NCI-H1105 treated with DMSO at 0.1 percent for 48 hours (cell line): ENCODE measurements around the gene DNPH1.

Experiments used
- DNase-seq: peaks from one replicate; lab custom pipeline; 2025; lab: John Stamatoyannopoulos, UW

The DNPH1 gene

GRCh38 chr6:43243664-43244321 is 14.5 kb upstream of the DNPH1 start:
- no peak for DNase-seq

GRCh38 chr6:43242908-43243663 is 13.8 kb upstream of the DNPH1 start, which contains the start of gene TTBK1:
TTBK1 (plus strand) TSS chr6:43243481; CDS start chr6:43246661, 3,180 bp downstream.
- DNase-seq = peak; percentile 52

GRCh38 chr6:43241446-43241845 is 12.2 kb upstream of the DNPH1 start:
- no peak for DNase-seq

DNA sequence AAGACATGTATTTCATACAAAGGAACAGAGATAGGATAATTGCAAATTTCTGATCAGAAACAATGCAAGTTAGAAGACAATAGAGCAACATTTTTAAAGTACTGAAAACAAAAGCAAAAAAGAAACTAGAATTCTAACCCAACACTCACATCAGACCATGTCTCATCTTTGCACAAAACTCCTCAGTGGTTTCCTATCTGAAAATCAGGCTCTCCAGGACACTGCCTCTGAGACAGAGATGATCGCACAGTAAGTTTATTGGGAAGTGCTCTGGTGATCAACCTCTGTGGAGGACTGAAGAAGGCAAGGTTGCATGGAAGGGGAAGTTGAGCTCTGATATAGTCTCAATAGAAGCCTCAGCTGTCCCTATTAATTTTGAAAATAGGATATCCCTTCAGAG is 11.7 kb upstream of the DNPH1 start:
- no peak for DNase-seq

DNA sequence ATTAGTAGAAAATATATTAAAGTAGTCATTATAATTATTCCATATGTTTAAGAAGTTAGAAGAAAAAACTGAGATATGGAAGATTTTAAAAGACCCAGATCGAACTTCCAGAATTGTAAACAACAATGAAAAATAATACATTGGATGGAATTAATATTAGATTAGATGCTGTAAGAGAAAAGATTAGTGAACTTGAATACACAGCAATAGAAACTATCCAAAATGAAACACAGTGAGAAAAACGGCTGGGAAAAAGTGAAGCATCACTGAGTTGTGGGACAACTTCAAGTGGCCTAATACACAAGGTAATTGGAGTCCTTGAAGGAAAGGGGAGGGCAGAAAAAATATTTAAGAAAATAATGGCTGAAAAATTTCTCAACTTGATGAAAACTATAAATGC is 9.8 kb upstream of the DNPH1 start:
- DNase-seq = no peak

GRCh38 chr6:43235841-43236240 is 6.6 kb upstream of the DNPH1 start:
- DNase-seq = no peak

GRCh38 chr6:43231735-43232450 is 2.6 kb upstream of the DNPH1 start:
- no peak for DNase-seq

- no peak for DNase-seq
Measured at GRCh38 chr6:43231053-43231452, 1.8 kb upstream of the DNPH1 start.

GRCh38 chr6:43229803-43230620 is 731 bp upstream of the DNPH1 start:
- no peak for DNase-seq

DNA sequence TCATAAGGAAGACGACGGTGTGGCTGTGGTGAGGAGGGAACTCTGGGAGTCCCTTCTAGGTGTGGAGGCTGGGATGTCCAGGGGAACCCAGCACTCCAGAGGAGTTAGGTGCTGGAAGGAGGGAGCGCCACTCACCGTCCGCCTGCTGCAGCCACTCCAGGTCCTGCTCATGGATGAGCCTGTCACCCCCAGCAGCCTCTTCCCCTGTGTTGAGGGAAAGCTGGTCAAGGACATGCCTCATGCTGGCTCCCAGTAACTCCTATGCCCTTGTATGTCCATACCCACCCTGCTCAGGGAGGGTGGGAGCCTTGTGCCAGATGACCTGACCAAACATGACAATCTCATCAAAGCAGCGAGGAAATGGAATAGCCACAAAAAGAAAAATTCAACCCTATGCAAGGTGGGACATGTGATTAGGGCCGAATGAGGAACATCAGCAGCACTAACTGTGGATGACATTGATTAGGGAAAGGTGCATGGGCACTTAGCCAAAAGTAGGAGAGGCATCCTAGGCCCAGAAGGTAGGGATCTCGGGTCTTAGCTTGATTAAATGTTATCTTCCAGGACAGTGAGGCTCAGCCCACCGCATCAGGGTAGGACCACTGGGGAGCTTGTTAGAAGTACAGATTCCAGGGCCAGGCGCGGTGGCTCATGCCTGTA is 3.0 kb downstream of the DNPH1 start:
- no peak for DNase-seq

GRCh38 chr6:43223175-43223574 is 6.1 kb downstream of the DNPH1 start:
- no peak for DNase-seq

DNA sequence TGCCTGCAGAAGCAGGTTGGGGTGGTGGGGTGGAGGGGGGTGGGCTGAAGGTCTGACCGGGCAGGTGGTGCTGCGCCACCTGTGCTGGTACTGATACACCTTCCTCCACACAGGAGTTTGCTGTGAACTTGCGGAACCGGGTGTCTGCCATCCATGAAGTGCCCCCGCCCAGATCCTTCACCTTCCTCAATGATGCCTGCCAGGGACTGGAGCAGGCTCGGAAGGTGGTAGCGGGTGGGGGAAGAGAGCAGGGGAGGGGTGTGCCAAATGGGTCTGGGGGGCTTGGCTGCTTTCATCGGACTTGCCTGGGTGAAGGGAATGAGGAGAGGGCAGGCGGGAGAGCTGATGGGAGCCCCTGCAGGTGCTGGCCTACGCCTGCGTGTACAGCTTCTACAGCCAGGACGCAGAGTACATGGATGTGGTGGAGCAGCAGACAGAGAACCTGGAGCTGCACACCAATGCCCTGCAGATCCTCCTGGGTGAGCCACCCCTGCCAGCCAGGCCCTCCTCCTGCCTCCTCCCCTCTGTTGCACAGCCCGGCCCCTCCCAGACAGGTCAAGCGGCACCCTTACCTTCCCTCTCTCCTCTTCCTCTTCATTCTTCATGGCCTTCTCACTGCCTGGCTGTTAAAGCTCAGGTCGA is 6.7 kb downstream of the DNPH1 start:
- DNase-seq = no peak

DNA sequence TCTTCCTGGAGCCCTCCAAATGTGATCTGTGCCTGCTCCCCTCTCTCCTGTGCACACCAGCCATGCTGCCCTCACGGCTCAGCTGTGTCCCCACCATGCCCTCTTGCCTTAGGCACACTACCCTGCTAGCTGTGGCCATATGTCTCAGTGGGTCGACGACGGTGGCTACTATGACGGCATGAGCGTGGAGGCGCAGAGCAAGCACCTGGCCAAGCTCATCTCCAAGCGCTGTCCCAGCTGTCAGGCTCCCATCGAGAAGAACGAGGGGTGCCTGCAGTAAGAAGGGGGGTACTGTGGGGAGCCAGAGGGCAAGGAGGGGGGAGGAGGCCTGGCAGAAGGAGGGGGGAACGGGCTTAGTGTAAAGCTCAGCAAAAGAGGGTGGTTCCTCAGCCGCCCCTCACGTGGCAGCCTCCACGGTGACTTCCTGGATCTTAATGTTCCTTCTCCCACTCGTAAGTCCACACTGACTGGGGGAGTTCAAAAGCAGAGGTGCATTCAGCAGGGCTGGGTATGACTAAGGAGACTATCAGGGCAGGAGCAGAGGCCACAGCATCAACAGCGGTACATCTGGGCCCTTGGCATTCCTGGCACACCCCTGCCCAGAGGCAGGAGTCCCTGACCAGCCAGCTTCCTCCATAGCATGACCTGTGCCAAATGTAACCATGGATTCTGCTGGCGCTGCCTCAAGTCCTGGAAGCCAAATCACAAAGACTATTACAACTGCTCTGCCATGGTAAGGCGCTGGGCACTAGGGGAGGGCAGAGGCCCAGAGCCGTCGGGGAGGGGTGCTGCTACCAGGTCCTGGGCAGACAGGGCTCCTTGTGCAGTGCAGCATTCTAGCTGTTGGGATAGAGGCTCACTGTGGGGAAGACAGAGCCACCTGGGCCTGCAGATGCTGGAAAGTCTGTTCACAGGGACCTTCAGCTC is 8.0 kb downstream of the DNPH1 start:
- no peak for DNase-seq

DNA sequence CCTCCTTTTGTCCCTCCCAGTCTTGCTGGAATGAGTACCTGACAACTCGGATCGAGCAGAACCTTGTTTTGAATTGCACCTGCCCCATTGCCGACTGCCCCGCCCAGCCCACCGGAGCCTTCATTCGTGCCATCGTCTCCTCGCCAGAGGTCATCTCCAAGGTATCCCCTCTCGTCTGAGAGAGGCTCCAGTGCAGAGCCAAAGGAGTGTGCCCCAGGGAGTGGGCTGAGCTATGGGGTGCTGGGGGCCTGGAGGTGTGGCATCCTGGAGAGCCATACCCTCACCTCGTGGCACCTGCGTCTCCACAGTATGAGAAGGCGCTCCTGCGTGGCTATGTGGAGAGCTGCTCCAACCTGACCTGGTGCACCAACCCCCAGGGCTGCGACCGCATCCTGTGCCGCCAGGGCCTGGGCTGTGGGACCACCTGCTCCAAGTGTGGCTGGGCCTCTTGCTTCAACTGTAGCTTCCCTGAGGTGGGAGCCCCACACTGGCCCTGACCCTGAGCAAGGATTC is 8.8 kb downstream of the DNPH1 start:
- DNase-seq = no peak

GRCh38 chr6:43219814-43220213 is 9.5 kb downstream of the DNPH1 start:
- no peak for DNase-seq

DNA sequence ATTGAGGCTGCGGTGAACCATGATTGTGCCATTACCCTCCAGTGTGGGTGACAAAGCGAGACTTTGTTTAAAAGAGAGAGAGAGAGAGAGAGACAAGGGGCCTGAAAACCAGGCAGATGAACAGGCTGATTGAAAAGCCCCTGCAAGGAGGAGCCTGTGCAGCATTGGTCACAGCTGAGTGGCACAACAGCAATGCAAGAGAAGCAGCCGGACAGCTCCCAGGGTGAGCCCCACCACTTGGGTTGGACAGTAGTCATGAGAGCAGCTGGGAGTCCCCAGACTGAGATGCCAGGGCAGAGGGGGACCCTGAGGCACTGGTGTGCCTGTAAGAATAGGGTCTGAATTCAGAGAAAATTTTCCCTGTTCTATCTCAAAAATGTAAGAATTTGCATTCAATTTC is 10.2 kb downstream of the DNPH1 start:
- DNase-seq = no peak

DNA sequence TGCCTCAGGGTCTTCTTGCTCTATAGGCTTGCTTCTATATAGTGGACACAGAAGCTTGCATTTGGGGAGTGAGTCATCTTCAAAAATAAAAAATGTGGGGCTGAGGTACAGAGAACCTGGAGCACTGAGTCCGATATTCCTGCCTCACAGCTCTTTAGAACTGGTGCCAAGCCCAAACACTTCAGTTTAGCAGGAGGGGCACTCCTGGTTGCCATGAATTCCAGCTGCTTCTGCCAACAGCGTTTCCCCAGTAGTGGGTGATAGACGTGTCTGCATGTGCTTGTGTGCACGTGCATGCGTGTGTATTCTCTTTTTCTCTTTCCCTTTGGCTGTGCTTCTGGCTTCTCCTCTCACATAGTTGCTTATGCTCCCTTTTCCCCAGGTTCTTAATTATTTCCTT is 11.9 kb downstream of the DNPH1 start:
- DNase-seq = peak; percentile 21

DNA sequence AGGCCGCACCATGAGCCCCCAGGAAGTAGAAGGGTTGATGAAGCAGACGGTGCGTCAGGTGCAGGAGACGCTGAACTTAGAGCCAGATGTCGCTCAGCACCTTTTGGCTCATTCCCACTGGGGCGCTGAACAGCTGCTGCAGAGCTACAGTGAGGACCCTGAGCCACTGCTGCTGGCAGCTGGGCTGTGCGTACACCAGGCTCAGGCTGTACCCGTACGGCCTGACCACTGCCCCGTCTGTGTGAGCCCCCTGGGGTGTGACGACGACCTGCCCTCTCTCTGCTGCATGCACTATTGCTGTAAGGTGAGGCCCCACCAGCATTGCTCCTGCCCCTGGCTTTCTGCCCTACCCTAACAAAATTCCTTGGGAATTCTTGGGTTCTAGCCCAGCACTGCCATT is 13.1 kb downstream of the DNPH1 start:
- no peak for DNase-seq

- DNase-seq = no peak
Measured at GRCh38 chr6:43215066-43215465, 14.2 kb downstream of the DNPH1 start.

- no peak for DNase-seq
Measured at GRCh38 chr6:43213431-43213830, 15.8 kb downstream of the DNPH1 start.
